Ishikawa (cell line): Measurements from ENCODE around the gene SETD7.

Source experiments
- FOXM1 ChIP-seq: IDR thresholded peaks from 2 replicates; pipeline ENCODE4 v1.6.1; 2012; ENCODE audit warnings: low read depth, borderline replicate concordance
- ZBTB7A ChIP-seq: IDR thresholded peaks from 2 replicates; pipeline ENCODE4 v1.6.1; 2012; ENCODE audit warnings: low read depth
- TF ChIP-seq, protein P1 (sequence below): IDR thresholded peaks from 2 replicates; pipeline ENCODE4 v1.6.1; 2012

- TF ChIP-seq, protein P1, sequence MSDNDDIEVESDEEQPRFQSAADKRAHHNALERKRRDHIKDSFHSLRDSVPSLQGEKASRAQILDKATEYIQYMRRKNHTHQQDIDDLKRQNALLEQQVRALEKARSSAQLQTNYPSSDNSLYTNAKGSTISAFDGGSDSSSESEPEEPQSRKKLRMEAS, result no peak
- no peak for TF ChIP-seq FOXM1
- no peak for TF ChIP-seq ZBTB7A
Measured at GRCh38 chr4:139562067-139562684, 6.2 kb upstream of the SETD7 start.
